HUDEP-2 (cell line): ENCODE data around the gene MKLN1.
"Not testable (repeated sequence)": the region's sequence is repeated elsewhere in the genome, so short reads cannot be mapped to it uniquely, and the experiment has no call there.

Source experiments
- DNase-seq, 76 experiments: peaks; one replicate each; lab custom pipeline; 2025; ENCODE audit not compliant: unreplicated experiment in 76 of 76; lab: John Stamatoyannopoulos, UW

Gene MKLN1

DNA sequence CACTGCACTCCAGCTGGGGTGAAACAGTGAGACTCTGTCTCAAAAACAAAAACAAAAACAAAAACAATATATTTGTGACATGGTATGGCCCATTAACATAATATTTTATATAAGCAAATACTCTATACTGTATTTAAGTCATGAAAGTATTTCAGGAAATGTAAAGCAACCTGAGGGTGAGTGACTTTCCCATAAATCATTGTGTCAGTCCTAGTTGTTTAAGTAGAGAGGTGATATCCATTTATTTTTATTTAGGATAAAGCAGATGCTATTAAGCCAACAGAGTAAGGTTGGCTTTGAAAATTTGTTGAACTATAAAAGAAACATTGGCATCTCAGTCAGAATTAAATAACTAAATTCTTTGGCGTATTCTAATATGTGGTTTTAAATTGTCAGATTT, 60.5 kb downstream of the MKLN1 start:
- DNase-seq = no peak

DNA sequence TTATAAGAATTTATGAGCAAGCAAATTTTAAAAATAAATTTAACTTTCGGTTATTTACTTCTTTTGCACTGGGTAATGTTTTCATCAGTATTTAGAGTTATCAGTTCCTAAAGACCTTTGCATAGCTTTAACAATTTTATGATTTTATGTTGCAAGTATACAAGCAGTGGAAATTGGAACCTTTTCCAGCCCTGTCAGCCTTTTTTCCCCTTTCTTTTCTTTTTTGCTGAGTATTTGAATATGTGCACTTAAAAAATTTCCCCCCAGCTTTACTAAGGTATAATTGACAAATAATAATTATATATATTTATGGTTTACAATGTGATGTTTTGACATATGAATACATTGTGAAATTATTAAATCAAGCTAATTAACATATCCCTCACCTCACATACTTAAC, 62.6 kb downstream of the MKLN1 start:
- DNase-seq = no peak

DNA sequence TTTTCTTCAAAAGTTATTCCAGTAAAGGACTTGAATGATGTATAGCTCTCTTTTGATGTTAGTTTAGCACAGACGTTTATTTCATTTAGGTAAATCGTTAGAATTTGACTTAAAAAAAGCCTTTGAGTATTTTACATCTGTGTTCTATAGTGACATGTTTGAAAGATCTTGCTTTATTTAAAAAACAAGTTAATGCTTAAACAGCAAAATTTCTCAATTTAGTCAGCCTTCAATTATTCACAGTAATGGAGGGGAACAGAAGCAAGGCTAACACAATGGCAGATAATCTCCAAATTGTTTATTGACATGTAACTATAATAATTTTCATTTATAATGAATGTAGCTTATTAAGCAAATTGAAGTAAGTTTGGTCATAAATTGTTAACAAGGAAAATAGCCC, 63.5 kb downstream of the MKLN1 start:
- no peak for DNase-seq

DNA sequence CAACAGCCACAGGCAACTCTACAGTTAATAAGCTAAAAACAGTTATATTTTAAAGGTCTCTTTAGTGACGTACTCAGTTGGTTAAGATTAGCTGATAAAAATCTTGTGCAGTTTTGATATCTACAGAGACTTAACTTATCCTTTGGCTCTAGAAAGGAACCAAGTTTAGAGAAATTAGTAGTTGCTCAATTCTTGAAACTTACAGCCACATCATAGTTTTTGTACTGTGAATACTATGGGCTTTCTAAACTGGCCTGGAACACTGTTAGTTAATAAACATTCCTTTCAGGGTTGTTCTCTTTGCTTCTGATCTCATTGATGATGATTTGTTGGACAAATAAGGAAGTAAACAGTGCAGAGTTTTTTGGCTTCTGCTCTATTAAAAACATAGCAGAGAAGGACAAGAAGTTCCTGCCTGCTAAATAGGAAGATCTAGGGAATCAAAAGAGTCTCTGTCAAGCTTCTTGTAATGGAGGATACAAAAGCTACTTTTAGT, 73.1 kb downstream of the MKLN1 start:
- no peak for DNase-seq

DNA sequence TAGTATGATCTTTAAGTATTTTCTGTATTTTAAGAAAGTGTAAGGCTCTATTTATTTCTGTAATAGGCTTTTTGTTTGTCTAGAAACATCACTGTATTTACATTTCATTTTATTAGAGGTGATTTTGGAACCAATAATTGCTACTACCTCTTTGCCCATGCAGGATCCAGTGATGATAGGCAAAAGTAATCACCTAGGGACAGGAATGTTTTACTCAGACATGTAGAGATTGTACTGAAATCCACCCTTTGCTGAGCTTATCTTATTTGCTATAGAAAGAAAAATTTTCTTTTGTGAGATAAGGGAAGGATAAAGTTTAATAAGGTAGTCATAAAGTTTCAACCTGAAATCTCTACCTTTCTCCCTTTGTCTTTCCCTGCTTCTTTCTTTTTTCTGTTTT, 73.5 kb downstream of the MKLN1 start:
- DNase-seq = no peak

DNA sequence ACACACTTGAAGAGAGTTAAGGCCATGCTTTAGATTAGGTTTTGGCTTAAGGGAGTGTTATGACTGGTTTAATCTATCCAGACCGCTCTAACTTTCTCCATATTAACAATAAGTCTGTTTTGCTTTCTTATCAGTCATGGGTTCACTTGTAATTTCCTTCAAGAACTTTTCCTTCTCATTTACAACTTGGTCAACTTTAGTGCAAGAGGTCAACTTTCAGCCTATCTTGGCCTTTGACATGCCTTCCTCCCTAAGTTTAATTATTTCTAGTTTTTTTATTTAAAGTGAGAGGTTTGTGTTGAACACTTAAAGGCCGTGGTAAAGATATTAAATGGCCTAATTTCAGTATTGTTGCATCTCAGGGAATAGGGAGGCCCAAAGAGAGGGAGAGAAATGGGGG, 75.6 kb downstream of the MKLN1 start:
- DNase-seq = no peak

DNA sequence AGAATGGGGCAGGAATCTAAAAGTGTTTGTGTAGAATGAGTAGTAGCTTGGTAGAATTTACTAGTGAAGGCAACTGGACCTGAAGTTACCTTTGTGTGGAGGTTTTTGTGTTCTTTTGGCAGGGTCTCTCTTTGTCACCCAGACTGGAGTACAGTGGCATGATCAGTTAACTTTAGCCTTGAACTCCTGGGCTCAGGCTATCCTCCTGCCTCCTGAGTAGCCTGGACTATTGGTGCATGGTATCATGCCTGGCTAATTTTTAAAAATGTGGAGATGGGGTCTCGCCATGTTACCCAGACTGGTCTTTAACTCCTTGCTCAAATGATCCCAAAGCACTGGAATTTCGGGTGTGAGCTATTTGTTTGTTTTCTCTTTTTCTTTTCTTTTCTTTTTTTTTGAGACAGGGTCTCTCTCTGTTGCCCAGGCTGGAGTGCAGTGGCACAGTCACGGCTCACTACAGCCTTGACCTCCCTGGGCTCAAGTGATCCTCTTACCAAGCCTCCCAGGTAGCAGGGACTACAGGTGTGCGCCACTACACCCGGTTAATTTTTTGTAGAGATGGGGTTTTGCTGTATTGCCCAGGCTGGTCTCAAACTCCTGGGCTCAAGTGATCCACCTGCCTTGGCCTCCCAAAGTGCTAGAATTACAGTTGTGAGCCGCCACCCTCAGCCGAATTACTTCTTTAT, 76.7 kb downstream of the MKLN1 start:
- DNase-seq = no peak

DNA sequence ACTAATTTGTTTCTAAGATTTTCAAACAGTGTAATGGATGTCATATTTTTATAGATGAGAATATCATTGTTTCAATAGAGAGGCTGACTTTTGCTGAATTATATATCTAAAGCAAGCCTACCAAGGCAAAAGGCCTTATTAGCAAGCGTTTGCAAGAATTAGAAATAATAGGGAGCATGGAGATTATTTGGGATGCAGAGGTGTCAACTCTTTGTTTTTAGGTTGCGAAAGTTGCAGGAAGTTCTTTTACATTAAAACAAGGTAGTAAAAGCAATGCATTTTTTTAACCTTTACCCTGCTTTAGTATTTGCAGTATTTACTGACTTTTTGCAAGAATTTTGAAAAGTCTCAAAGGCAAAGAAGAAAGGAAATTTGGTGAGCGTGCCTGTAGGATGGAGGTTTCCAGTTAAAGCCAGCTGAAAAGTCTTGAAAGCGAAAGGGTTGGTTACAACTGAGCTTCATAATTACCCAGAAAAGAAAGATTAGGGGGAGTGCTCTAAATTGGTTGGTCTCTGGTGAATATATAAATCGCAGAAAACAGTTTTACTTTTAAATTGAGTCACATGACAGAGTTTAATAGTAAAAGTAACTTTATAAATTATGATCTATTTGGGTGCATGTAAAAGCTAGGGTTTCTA, 81.6 kb downstream of the MKLN1 start:
- DNase-seq = no peak

DNA sequence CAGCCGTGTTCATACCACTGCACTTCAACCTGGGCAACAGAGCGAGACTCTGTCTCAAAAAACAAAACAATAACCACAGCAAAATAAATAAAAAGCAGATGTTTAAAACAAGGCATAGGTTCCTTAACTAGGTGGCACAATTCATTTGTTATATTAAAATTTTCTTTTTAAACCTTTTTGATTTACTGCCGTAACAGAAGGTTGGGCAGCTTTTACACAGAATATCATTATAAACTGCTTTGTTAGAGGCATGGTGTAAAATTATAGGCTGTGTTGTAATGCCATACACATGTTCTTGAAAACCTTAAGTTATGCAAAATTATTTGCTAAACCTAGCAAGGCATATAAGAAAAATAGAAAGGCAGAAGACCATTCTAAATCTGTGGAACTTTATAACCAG, 84.4 kb downstream of the MKLN1 start:
- no peak for DNase-seq

DNA sequence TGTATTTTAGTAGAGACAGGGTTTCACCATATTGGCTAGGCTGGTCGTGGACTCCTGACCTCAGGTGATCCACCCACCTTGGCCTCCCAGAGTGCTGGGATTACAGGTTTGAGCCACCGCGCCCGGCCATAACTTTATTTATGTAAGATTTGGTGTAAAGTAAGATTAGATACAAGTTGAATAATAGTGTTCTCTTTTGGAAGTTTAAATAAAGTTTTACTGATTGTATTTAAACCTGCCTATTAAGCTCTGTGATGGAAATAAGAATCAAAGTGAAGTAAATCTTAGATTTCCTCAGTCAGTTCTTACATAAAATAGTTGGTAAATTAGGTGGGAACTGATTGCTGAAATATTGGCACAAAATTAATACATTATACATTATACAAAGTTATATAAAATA, 86.0 kb downstream of the MKLN1 start:
- no peak for DNase-seq

DNA sequence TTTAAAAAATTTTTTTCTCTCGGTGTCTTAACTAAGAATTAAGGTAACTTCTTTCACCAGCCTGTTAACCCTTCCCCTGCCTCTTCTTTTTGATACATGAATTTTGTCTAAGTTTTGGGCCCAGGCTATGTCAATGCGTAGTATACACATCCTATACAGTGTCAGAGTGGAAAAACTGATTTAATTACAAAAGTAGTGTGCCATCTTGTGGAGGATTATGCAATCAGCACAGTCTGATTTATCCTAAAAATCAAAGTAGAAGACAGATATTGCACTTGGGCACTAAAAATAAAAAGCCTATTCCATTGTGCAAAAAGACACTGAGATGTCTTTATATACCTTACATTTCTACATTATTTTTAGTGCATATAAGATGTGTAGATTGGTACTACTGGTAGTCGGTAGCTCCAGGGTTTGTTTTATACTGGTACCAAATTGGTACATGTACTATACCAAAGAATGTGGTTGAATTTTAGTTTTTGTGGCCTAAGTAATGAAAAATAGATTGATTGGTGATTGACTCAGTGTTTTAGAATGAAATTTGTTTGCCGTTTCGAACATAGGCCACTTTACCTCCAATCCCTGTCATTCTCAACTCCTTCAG, 96.6 kb downstream of the MKLN1 start:
- DNase-seq = peak in 22 of 76 experiments; percentile 3 to 44 (median 16)

DNA sequence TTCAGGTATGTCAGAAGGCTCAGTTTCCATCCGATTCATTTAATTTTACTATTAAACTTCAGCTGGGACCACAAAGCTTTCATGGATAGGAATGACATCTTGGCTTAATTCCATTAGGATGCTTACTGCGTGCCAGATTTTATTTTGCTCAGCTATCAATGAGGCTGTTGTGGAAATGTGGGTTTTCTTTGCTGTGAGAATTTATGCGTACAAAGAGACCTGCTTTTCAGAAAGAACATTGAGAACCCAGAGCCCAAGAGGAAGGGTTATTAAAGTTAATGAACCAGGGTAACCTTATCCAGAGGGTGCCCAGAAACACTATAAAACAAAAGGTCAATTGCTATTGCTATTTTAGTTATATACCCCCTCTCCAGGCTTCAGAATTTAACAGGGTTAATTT, 98.3 kb downstream of the MKLN1 start:
- DNase-seq = no peak

DNA sequence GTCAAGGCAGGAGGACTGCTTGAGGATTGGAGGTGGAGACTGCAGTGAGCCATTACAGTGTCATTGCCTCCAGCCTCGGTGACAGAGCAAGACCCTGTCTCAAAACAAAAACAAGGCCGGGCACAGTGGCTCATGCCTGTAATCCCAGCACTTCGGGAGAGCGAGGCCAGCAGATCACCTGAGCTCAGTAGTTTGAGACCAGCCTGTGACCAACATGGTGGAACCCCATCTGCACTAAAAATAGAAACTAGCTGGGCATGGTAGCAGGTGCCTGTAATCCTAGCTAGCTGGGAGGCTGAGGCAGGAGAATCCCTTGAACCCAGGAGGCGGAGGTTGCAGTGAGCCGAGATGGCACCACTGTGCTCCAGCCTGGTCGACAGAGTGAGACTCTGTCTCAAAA, 103.2 kb downstream of the MKLN1 start:
- not testable (repeated sequence) for DNase-seq

DNA sequence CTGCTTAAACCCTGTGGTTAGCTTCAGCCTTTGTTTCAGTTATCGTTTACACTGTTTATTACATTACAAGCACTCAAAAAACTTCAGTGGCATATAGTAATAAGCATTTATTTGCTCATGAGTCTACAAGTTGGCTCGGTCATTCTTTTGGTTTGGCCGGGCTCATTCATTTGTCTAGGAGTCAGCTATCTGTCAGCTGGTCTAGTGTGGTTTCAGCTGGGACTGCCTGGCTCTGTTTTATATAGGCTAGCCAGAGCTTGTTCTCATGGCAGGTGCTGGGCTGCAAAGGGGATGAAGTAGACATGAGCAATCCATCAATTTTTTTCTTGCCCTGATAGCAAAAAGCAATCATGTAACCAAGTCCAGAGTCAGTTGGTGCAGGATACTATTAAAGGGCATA, 103.6 kb downstream of the MKLN1 start:
- no peak for DNase-seq

DNA sequence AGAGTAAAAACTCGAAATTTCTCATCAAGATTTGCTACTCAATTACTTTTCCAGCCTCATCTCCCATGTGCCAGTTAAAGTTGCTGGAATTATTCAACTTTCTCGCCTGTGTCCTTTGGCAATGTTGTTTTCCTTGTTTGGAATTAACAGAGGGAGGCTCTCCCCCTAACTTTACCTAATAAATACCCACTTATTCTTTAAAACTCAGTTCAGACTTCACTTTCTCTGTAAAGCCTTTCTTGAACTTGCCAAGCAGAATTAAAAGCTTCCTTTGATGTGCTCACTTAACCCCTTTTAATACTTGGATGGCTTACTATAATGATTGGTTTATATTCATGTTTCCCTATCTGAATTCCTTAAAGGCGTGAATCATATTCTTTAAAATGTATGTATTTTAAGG, 104.1 kb downstream of the MKLN1 start:
- DNase-seq = no peak

DNA sequence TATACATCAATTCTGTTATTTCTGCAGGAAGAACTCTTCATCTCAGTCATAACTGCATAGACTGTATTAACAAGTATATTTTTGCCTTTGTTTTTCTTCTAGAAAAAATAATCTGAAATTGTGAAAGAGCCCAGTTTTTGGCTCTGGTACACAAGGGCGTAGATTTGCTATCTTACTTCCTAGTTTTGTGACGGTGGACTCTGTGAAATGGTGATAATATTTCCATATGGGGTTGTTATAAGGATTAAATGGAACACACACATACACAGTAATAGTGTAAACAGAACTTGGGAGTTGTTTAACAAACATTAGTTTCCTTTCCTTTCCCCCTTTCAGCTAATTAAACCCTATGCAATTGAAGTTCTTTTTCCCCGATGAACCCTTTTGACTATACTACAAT, 108.7 kb downstream of the MKLN1 start:
- peak in 3 of 76 experiments; percentile 1 to 11 (median 2) for DNase-seq

DNA sequence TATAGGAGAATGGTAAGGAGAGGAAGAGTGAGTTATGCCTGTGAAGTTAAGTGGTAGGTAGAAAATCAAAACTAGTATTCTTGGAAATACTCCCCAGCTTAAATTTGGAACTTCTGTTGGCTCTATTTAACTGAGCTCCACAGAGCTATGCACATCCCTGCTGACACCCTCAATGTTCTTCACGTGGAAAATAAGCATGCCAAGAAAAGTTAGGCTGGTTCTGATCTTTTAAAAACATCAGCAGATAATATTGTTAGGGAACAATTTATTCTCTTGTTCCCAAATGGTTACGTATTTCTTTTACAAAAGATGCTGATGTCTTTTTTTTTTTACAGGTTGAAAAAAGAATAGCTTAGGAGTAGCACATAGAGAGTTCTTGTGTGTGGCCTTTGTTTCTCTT, 111.3 kb downstream of the MKLN1 start:
- no peak for DNase-seq

DNA sequence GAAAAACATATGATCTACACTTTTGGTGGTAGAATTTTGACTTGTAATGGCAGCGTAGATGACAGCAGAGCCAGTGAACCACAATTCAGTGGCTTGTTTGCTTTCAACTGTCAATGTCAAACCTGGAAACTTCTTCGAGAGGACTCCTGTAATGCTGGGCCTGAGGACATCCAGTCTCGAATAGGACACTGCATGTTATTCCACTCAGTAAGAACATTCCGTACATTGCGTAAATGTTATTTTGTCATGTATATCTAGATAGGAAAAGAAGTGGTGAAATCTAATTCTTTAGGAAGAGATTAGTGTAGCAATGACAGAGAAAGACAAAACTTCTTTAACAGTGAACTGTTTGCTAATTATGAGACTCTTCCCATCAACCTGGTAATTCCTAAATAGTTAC, 115.8 kb downstream of the MKLN1 start:
- no peak for DNase-seq

DNA sequence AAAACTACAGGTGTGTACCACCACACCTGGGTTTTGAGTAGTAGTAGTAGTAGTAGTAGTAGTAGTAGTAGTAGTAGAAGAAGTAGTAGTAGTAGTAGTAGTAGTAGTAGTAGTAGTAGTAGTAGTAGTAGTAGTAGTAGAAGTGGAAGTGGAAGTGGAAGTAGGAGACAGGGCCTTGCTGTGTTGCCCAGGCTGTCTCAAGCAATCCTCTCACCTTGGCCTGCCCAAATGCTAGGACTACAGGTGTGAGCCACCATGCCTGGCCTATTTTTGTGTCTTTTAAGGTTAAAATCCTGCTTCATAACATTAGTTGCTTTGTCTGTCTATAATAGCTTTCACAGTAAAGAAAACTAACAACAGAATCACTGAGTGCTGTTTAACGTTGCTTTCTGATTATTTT, 117.0 kb downstream of the MKLN1 start:
- DNase-seq = no peak

DNA sequence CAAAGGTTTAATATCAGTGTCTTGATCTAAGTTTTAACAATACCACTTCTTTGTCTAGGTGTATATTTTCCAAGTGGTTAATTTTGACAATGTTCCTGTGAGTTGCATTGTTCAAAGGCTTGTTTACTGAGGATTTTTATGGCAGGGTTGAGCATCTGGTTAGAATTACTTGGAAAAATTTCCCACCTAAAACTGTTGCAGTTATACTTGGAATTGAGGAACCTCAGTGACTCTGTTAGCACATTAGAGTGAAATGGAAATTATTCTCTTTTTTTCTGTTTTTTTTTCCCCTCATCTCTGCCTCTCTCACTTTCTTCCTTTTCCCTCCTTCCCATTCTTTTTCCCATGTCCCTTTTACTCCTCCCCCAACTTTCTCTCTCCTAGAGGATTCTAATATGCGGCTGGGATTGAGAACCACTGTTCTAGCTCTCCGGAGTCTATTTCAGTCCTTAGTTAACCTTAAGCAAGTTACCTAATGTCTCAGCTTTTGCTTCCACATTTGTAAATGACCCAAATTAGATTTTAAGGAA, 121.8 kb downstream of the MKLN1 start:
- DNase-seq = no peak

DNA sequence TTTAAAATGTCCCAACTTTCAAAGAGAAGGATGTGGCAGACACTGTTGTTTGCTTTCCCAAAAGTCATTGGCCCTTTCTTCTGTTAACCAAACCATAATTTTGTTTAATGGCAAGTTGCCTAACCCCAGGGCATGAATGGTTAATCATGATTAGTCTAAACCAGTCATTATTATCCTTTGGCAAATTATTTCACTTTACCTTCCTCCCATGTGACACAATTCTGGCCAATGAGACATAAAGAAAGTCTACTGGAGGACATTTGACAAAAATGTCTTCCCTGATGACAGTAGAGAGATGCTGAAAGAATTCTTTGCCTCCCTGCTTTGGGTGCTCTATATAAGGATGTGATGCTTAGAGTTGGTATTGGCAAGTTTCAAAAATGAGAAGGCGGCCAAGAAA, 126.8 kb downstream of the MKLN1 start:
- no peak for DNase-seq

DNA sequence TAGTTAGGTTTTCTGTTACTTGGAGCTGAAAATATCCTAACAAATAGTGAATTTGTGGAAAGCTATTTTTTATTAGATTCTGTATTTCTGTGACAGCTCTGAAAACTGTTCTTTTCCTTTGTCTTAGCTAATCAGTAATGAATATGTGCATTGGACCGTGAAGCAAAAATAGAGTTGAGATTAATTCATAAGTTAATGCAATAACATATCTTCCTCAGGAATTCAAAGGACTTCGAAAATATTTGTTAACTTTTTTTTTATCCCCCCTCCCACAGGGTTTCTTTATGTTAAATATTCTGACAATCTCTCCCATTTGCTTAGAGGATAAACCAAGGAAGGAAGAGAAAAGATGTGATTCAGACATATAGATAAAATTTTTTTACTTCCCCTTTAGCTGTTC, 127.3 kb downstream of the MKLN1 start:
- DNase-seq = no peak
